Gastrocnemius medialis (tissue), 4 donors: Measurements from ENCODE around the gene PRKG1. TPM values are rescaled to one million over a fixed set of nuclear protein-coding genes. Genes with fewer than 3 reads are reported as not detected.
A peak's percentile ranks its signal among the peaks of the same experiment; 100 is the strongest.

ENCODE experiments used
- ATAC-seq, 2 donors: fragments of 150-250 bp; one replicate each; pipeline ENCODE4 v1.9.1; 2016
- DNase-seq, 2 donors: peaks; one replicate each; pipeline ENCODE4 v3.0.0-alpha.2; 2019
- H3K27ac ChIP-seq, 4 donors: fragments of 200-600 bp; sonication (generic); 1 replicate in 1 of 4; 2 replicates in 3 of 4; pipeline ENCODE4 v1.5.1; 2016 to 2018; ENCODE audit warnings: mild to moderate bottlenecking in 2 of 4, moderate library complexity in 1 of 4
- H3K27me3 ChIP-seq, 3 donors: fragments of 200-600 bp; sonication (generic) in 2 of 3; 1 replicate in 1 of 3; 2 replicates in 2 of 3; pipeline versions ENCODE4 v1.5.1 to v1.6.0; 2016 to 2019; ENCODE audit warnings: mild to moderate bottlenecking in 1 of 3, moderate library complexity in 1 of 3
- H3K36me3 ChIP-seq, 2 donors: fragments of 200-600 bp; sonication (generic) in 1 of 2; one replicate each; pipeline ENCODE4 v1.5.1; 2017 to 2018
- H3K4me1 ChIP-seq, 2 donors: fragments of 200-600 bp; sonication (generic) in 1 of 2; one replicate each; pipeline ENCODE4 v1.5.1; 2016 to 2017; ENCODE audit warnings: mild to moderate bottlenecking in 2 of 2
- H3K4me3 ChIP-seq, 4 donors: fragments of 200-600 bp; sonication (generic) in 3 of 4; 1 replicate in 1 of 4; 2 replicates in 3 of 4; pipeline ENCODE4 v1.5.1; 2016 to 2019; ENCODE audit warnings: mild to moderate bottlenecking in 2 of 4
- H3K9me3 ChIP-seq, 3 donors: fragments of 200-600 bp; sonication (generic) in 2 of 3; 1 replicate in 1 of 3; 2 replicates in 2 of 3; pipeline ENCODE4 v1.5.1; 2016 to 2019
- CTCF ChIP-seq, 5 experiments: fragments of 450-650 bp in 3 of 5; fragments of 200-600 bp in 2 of 5; sonication (generic) in 2 of 5; IDR thresholded peaks in 4 of 5; conservative IDR thresholded peaks in 1 of 5; 1 replicate in 4 of 5; 2 replicates in 1 of 5; pipeline ENCODE4 v1.5.1; 2016 to 2019; ENCODE audit warnings: antibody characterized with exemption in 5 of 5, mild to moderate bottlenecking in 3 of 5, moderate library complexity in 3 of 5
- POLR2A ChIP-seq, 2 donors: fragments of 450-650 bp; IDR thresholded peaks; one replicate each; pipeline ENCODE4 v1.6.1; 2017; ENCODE audit warnings: antibody characterized with exemption in 2 of 2, mild to moderate bottlenecking in 2 of 2, moderate library complexity in 2 of 2
- in situ Hi-C, 4 donors: fragments of 200-750 bp; cut with MboI; loops; one replicate each; pipeline versions ENCODE4 v1.15.0 to v1.8.0; 2017; ENCODE audit warnings: low sequenced_read_pairs in 4 of 4
- intact Hi-C: fragments of 100-400 bp; cut with DNase I; formaldehyde crosslinking; loops from one replicate; pipeline ENCODE4 v1.15.1; 2023; ENCODE audit warnings: low total_unique reads
- total RNA-seq, 4 donors: library from RNA; depleted of rRNA; stranded (reverse); fragments of >200 nt; gene quantifications; one replicate each; pipeline versions ENCODE4 v1.1.0 to v1.2.3, GENCODE V29; 2016

The PRKG1 gene
- total RNA-seq, 4 donors from 2014 or later: 10.4 to 39.4 (median 25.1) TPM

- Histone ChIP-seq H3K4me3 (no peak overlapping the region), H3K9me3 (no peaks in the 10 kb centered on the region), H3K27me3 (no peaks in the 10 kb centered on the region), H3K27ac (no peak overlapping the region), H3K4me1 (peaks cover 15 to 16% of the 10 kb centered on the region in 2 donors), H3K36me3 (no peaks in the 10 kb centered on the region)
- in situ Hi-C loops: no loop called here
- TF ChIP-seq POLR2A (IDR thresholded peaks at IDR 0.05) (no peak), CTCF (IDR thresholded peaks at IDR 0.05 in 4 of 5, conservative IDR thresholded peaks at IDR 0.05 in 1 of 5) (no peak)
- DNase-seq (no peak), ATAC-seq (no peak)
- intact Hi-C loops: no loop called here
Observed at GRCh38 chr10:51289519-51289918, 215.2 kb downstream of the PRKG1 start.

GRCh38 chr10:51291961-51292360 is 217.7 kb downstream of the PRKG1 start:
- no peak overlapping the region for H3K27ac ChIP-seq
- TF ChIP-seq POLR2A (IDR thresholded peaks at IDR 0.05) (no peak), CTCF (IDR thresholded peaks at IDR 0.05 in 4 of 5, conservative IDR thresholded peaks at IDR 0.05 in 1 of 5) (no peak)
- DNase-seq (no peak), ATAC-seq (no peak)
- in situ Hi-C loops: no loop called here
- no peaks in the 10 kb centered on the region for H3K9me3 ChIP-seq
- no peaks in the 10 kb centered on the region for H3K27me3 ChIP-seq
- intact Hi-C loops: no loop called here
- H3K4me3 ChIP-seq: no peak overlapping the region
- H3K36me3 ChIP-seq: no peaks in the 10 kb centered on the region
- peaks cover 15 to 16% of the 10 kb centered on the region in 2 donors for H3K4me1 ChIP-seq

- H3K36me3 ChIP-seq: no peaks in the 10 kb centered on the region
- H3K4me1 ChIP-seq: peaks cover 16 to 29% of the 10 kb centered on the region in 2 donors
- H3K9me3 ChIP-seq: no peaks in the 10 kb centered on the region
- no peak for DNase-seq
- H3K27ac ChIP-seq: no peak overlapping the region
- H3K27me3 ChIP-seq: no peaks in the 10 kb centered on the region
- no peak for TF ChIP-seq POLR2A (IDR thresholded peaks at IDR 0.05)
- TF ChIP-seq CTCF (IDR thresholded peaks at IDR 0.05 in 4 of 5, conservative IDR thresholded peaks at IDR 0.05 in 1 of 5): no peak
- H3K4me3 ChIP-seq: no peak overlapping the region
- intact Hi-C loops: no loop called here
- in situ Hi-C loops: no loop called here
- ATAC-seq: no peak
Observed at GRCh38 chr10:51297438-51297837, 223.2 kb downstream of the PRKG1 start.

GRCh38 chr10:51300617-51301304 is 226.5 kb downstream of the PRKG1 start:
- intact Hi-C loops: no loop called here
- in situ Hi-C loops: no loop called here
- no peaks in the 10 kb centered on the region for H3K36me3 ChIP-seq
- H3K4me3 ChIP-seq: no peak overlapping the region
- H3K4me1 ChIP-seq: peaks cover 22 to 33% of the 10 kb centered on the region in 2 donors
- DNase-seq: no peak
- H3K27me3 ChIP-seq: no peaks in the 10 kb centered on the region
- no peak for TF ChIP-seq CTCF (IDR thresholded peaks at IDR 0.05 in 4 of 5, conservative IDR thresholded peaks at IDR 0.05 in 1 of 5)
- TF ChIP-seq POLR2A (IDR thresholded peaks at IDR 0.05): no peak
- peak overlapping the region; percentile 39 to 55 (median 44) for H3K27ac ChIP-seq
- H3K9me3 ChIP-seq: no peaks in the 10 kb centered on the region
- ATAC-seq: peak; percentile 35 to 59
